DND-41 (cell line): ENCODE results near the gene RNF144B.

Experiments
- ATAC-seq: fragments of 200-7000 bp; cut with Tn5 transposase; 3 replicates; pipeline ENCODE4 v1.9.1; 2021; ENCODE audit warnings: low read depth; ENCODE audit not compliant: insufficient read depth
- DNase-seq: peaks from one replicate; pipeline ENCODE4 v3.0.0-alpha.2; 2020
- H2AFZ ChIP-seq: 2 replicates; pipeline ENCODE4 v1.6.0; 2012; ENCODE audit warnings: low read depth, low read length
- H3K27ac ChIP-seq: 2 replicates; pipeline ENCODE4 v1.5.1; 2012; ENCODE audit warnings: low read length, inconsistent platforms
- H3K27me3 ChIP-seq: fragments of 200-600 bp; sonication (generic); 2 replicates; pipeline ENCODE4 v1.6.0; 2012; ENCODE audit warnings: low read length, mild to moderate bottlenecking, inconsistent platforms; ENCODE audit not compliant: insufficient read depth, poor library complexity
- H3K36me3 ChIP-seq: 2 replicates; pipeline ENCODE4 v1.5.1; 2012; ENCODE audit warnings: low read length, inconsistent platforms; ENCODE audit not compliant: insufficient read depth
- H3K4me1 ChIP-seq: 2 replicates; pipeline ENCODE4 v1.5.1; 2012; ENCODE audit warnings: mild to moderate bottlenecking, low read length; ENCODE audit not compliant: insufficient read depth
- H3K4me2 ChIP-seq: 2 replicates; pipeline ENCODE4 v1.6.0; 2012; ENCODE audit warnings: mild to moderate bottlenecking, moderate library complexity, low read length, inconsistent platforms; ENCODE audit not compliant: insufficient read depth
- H3K4me3 ChIP-seq, 2 experiments: fragments of 200-600 bp in 1 of 2; shearing (Covaris generic) in 1 of 2; 2 replicates each; pipeline ENCODE4 v1.5.1; 2012 to 2016; ENCODE audit warnings: inconsistent platforms in 2 of 2, low read length in 2 of 2, mild to moderate bottlenecking in 2 of 2, low read depth in 1 of 2, moderate library complexity in 1 of 2
- H3K79me2 ChIP-seq: 2 replicates; pipeline ENCODE4 v1.6.0; 2012; ENCODE audit warnings: low read length, inconsistent platforms; ENCODE audit not compliant: insufficient read depth
- H3K9ac ChIP-seq: 2 replicates; pipeline ENCODE4 v1.6.0; 2012; ENCODE audit warnings: low read depth, mild to moderate bottlenecking, inconsistent platforms, low read length, moderate library complexity
- H3K9me3 ChIP-seq: 2 replicates; pipeline ENCODE4 v1.5.1; 2012; ENCODE audit warnings: low read length, moderate library complexity, mild to moderate bottlenecking, inconsistent platforms; ENCODE audit not compliant: insufficient read depth, severe bottlenecking
- H4K20me1 ChIP-seq: 2 replicates; pipeline ENCODE4 v1.6.0; 2012; ENCODE audit warnings: low read length; ENCODE audit not compliant: insufficient read depth
- CTCF ChIP-seq: IDR thresholded peaks from 2 replicates; pipeline ENCODE4 v1.5.1; 2012; ENCODE audit warnings: borderline replicate concordance, low read length, moderate library complexity, mild to moderate bottlenecking; ENCODE audit not compliant: poor library complexity, severe bottlenecking; ENCODE audit errors: extremely low read depth
- EZH2 ChIP-seq: IDR thresholded peaks from 3 replicates; pipeline ENCODE4 v1.6.1; 2012; ENCODE audit warnings: borderline replicate concordance, low read depth, mild to moderate bottlenecking, moderate library complexity, low read length, inconsistent platforms; ENCODE audit not compliant: severe bottlenecking

Gene RNF144B

GRCh38 chr6:18513253-18513798 is 126.2 kb downstream of the RNF144B start:
- H3K36me3 ChIP-seq: no peaks in the 10 kb centered on the region
- H3K9ac ChIP-seq: no peak overlapping the region
- no peak overlapping the region for H2AFZ ChIP-seq
- no peaks in the 10 kb centered on the region for H3K4me1 ChIP-seq
- ATAC-seq: no peak
- no peak for DNase-seq
- no peak overlapping the region for H3K4me3 ChIP-seq
- no peak overlapping the region for H3K27ac ChIP-seq
- H3K27me3 ChIP-seq: peaks cover 4% of the 10 kb centered on the region
- no peaks in the 10 kb centered on the region for H3K9me3 ChIP-seq
- no peaks in the 10 kb centered on the region for H4K20me1 ChIP-seq
- H3K79me2 ChIP-seq: no peaks in the 10 kb centered on the region
- no peak overlapping the region for H3K4me2 ChIP-seq
- TF ChIP-seq EZH2 (no peak), CTCF (no peak)

- ATAC-seq (no peak), DNase-seq (no peak)
- Histone ChIP-seq H3K9ac (no peak overlapping the region), H2AFZ (no peak overlapping the region), H3K9me3 (no peaks in the 10 kb centered on the region), H3K27ac (no peak overlapping the region), H3K27me3 (peaks cover 4% of the 10 kb centered on the region), H3K4me2 (no peak overlapping the region), H4K20me1 (no peaks in the 10 kb centered on the region), H3K4me3 (no peak overlapping the region), H3K79me2 (no peaks in the 10 kb centered on the region), H3K36me3 (no peaks in the 10 kb centered on the region), H3K4me1 (no peaks in the 10 kb centered on the region)
- TF ChIP-seq EZH2 (no peak), CTCF (no peak)
Measured at GRCh38 chr6:18514180-18514579, 127.0 kb downstream of the RNF144B start.

GRCh38 chr6:18515767-18516166 is 128.6 kb downstream of the RNF144B start:
- no peak overlapping the region for H3K27ac ChIP-seq
- no peak for TF ChIP-seq EZH2
- TF ChIP-seq CTCF: no peak
- no peak overlapping the region for H3K4me2 ChIP-seq

More at GRCh38 chr6:18515767-18516166, 128.6 kb downstream of the RNF144B start:
- Histone ChIP-seq H3K9me3 (no peaks in the 10 kb centered on the region), H2AFZ (no peak overlapping the region), H3K4me3 (no peak overlapping the region), H4K20me1 (no peaks in the 10 kb centered on the region), H3K4me1 (no peaks in the 10 kb centered on the region), H3K36me3 (no peaks in the 10 kb centered on the region), H3K79me2 (no peaks in the 10 kb centered on the region), H3K9ac (no peak overlapping the region), H3K27me3 (peaks cover 4% of the 10 kb centered on the region)
- ATAC-seq (no peak), DNase-seq (no peak)
